Fibroblast of pulmonary artery (primary cell): ENCODE data around the gene HRH1.
"Not testable (repeated sequence)": the region's sequence is repeated elsewhere in the genome, so short reads cannot be mapped to it uniquely, and the experiment has no call there.

Experiments
- DNase-seq: peaks from one replicate; pipeline ENCODE4 v3.0.0-alpha.2; 2010; ENCODE audit warnings: low read depth
- H3K4me3 ChIP-seq: replicated peaks from 2 replicates; pipeline ENCODE4 v1.5.1; 2011; ENCODE audit warnings: low read depth, mild to moderate bottlenecking, control low read depth, low read length, moderate library complexity
- CTCF ChIP-seq: IDR thresholded peaks from 2 replicates; pipeline ENCODE4 v1.5.1; 2011; ENCODE audit warnings: mild to moderate bottlenecking, control low read depth, low read length, inconsistent platforms; ENCODE audit errors: missing control alignments

The HRH1 gene

GRCh38 chr3:11126653-11127052 lies 27.6 kb upstream of the HRH1 start:
- TF ChIP-seq CTCF, result no peak
- no peak overlapping the region for H3K4me3 ChIP-seq
- DNase-seq, result no peak

- no peak for DNase-seq
- no peak overlapping the region for H3K4me3 ChIP-seq
- TF ChIP-seq CTCF, result no peak
Observed at GRCh38 chr3:11128682-11129632, 25.3 kb upstream of the HRH1 start.

GRCh38 chr3:11130385-11130784 lies 23.9 kb upstream of the HRH1 start:
- H3K4me3 ChIP-seq, result no peak overlapping the region
- no peak for DNase-seq
- no peak for TF ChIP-seq CTCF

- no peak overlapping the region for H3K4me3 ChIP-seq
- DNase-seq, result no peak
- no peak for TF ChIP-seq CTCF
Observed at GRCh38 chr3:11131371-11131770, 22.9 kb upstream of the HRH1 start.

- not testable (repeated sequence) for H3K4me3 ChIP-seq, DNase-seq
Observed at GRCh38 chr3:11131886-11132285, 22.4 kb upstream of the HRH1 start.

GRCh38 chr3:11132861-11133260 lies 21.4 kb upstream of the HRH1 start:
- H3K4me3 ChIP-seq, result no peak overlapping the region
- TF ChIP-seq CTCF, result no peak
- no peak for DNase-seq

- H3K4me3 ChIP-seq, result no peak overlapping the region
- DNase-seq, result peak; percentile 60
- no peak for TF ChIP-seq CTCF
Observed at GRCh38 chr3:11134794-11135193, 19.5 kb upstream of the HRH1 start.
